HepG2 (cell line): Measurements from ENCODE around the gene MEG3. TPM values are rescaled to one million over a fixed set of nuclear protein-coding genes. Genes with fewer than 3 reads are reported as not detected.

Source experiments
- ATF7-NPFF ChIP-seq: sonication (generic); formaldehyde crosslinking; IDR thresholded peaks from 2 replicates; pipeline ENCODE4 v1.8.1; 2023; ENCODE audit warnings: mild to moderate bottlenecking, low read depth, missing genetic modification reagents, moderate library complexity
- FOXC1 ChIP-seq: sonication (generic); formaldehyde crosslinking; IDR thresholded peaks from 2 replicates; pipeline ENCODE4 v1.8.0; 2022; ENCODE audit warnings: mild to moderate bottlenecking, missing genetic modification reagents, borderline replicate concordance
- HDAC2 ChIP-seq: sonication (generic); formaldehyde crosslinking; IDR thresholded peaks from 2 replicates; pipeline ENCODE4 v1.4.0; 2020; ENCODE audit warnings: missing genetic modification reagents
- HNRNPLL ChIP-seq: fragments of 200-400 bp; formaldehyde crosslinking; IDR thresholded peaks from 2 replicates; pipeline ENCODE4 v1.6.1; 2017; ENCODE audit warnings: mild to moderate bottlenecking, low read depth, low read length; ENCODE audit not compliant: poor library complexity, severe bottlenecking
- HOXA9 ChIP-seq: sonication (generic); formaldehyde crosslinking; IDR thresholded peaks from 2 replicates; pipeline ENCODE4 v1.8.1; 2022; ENCODE audit warnings: missing genetic modification reagents, mild to moderate bottlenecking, moderate library complexity, borderline replicate concordance
- IKZF4 ChIP-seq: sonication (generic); formaldehyde crosslinking; IDR thresholded peaks from 2 replicates; pipeline ENCODE4 v1.5.1; 2020; ENCODE audit warnings: borderline replicate concordance, mild to moderate bottlenecking, low read depth, missing genetic modification reagents; ENCODE audit errors: not compliant biosample characterization
- KDM5A ChIP-seq: fragments of 200-600 bp; sonication (generic); IDR thresholded peaks from 2 replicates; pipeline ENCODE4 v1.7.0; 2018; ENCODE audit warnings: antibody characterized with exemption, mild to moderate bottlenecking, low read length, borderline replicate concordance
- MED8 ChIP-seq: sonication (generic); formaldehyde crosslinking; IDR thresholded peaks from 2 replicates; pipeline ENCODE4 v1.8.1; 2023; ENCODE audit warnings: mild to moderate bottlenecking, missing genetic modification reagents; ENCODE audit not compliant: insufficient replicate concordance
- NFYC ChIP-seq: IDR thresholded peaks from 2 replicates; pipeline ENCODE4 v1.6.1; 2016; ENCODE audit warnings: missing genetic modification reagents, missing compliant biosample characterization
- NR2C2 ChIP-seq: sonication (generic); formaldehyde crosslinking; IDR thresholded peaks from 2 replicates; pipeline ENCODE4 v1.4.0; 2020; ENCODE audit warnings: missing genetic modification reagents, mild to moderate bottlenecking, moderate library complexity, borderline replicate concordance
- PLRG1 ChIP-seq: fragments of 450-650 bp; conservative IDR thresholded peaks from 2 replicates; pipeline ENCODE4 v1.6.1; 2016
- REL ChIP-seq: sonication (generic); formaldehyde crosslinking; conservative IDR thresholded peaks from 2 replicates; pipeline ENCODE4 v1.8.0; 2022; ENCODE audit warnings: mild to moderate bottlenecking, missing genetic modification reagents, moderate library complexity
- RXRB ChIP-seq: IDR thresholded peaks from 2 replicates; pipeline ENCODE4 v1.6.1; 2016; ENCODE audit warnings: borderline replicate concordance, missing genetic modification reagents, missing compliant biosample characterization
- SP140L ChIP-seq: sonication (generic); formaldehyde crosslinking; IDR thresholded peaks from 2 replicates; pipeline ENCODE4 v1.4.0; 2020; ENCODE audit warnings: missing genetic modification reagents, borderline replicate concordance
- TP53 ChIP-seq: sonication (generic); formaldehyde crosslinking; conservative IDR thresholded peaks from 2 replicates; pipeline ENCODE4 v1.4.0; 2020; ENCODE audit warnings: missing genetic modification reagents
- TRIM24 ChIP-seq: sonication (generic); formaldehyde crosslinking; IDR thresholded peaks from 2 replicates; pipeline ENCODE4 v1.8.0; 2022; ENCODE audit warnings: mild to moderate bottlenecking, missing genetic modification reagents
- YEATS2 ChIP-seq: sonication (generic); formaldehyde crosslinking; IDR thresholded peaks from 2 replicates; pipeline ENCODE4 v1.4.0; 2020; ENCODE audit warnings: missing genetic modification reagents, borderline replicate concordance
- ZFP82 ChIP-seq: sonication (generic); formaldehyde crosslinking; IDR thresholded peaks from 2 replicates; pipeline ENCODE4 v1.5.1; 2020; ENCODE audit warnings: mild to moderate bottlenecking, missing genetic modification reagents, borderline replicate concordance
- ZNF253 ChIP-seq: sonication (generic); formaldehyde crosslinking; IDR thresholded peaks from 2 replicates; pipeline ENCODE4 v1.8.0; 2022; ENCODE audit warnings: mild to moderate bottlenecking, missing genetic modification reagents, borderline replicate concordance
- ZNF468 ChIP-seq: sonication (generic); formaldehyde crosslinking; IDR thresholded peaks from 2 replicates; pipeline ENCODE4 v1.8.0; 2022; ENCODE audit warnings: mild to moderate bottlenecking, moderate library complexity, missing genetic modification reagents
- ZNF674 ChIP-seq: sonication (generic); formaldehyde crosslinking; IDR thresholded peaks from 2 replicates; pipeline ENCODE4 v1.5.0; 2020; ENCODE audit warnings: low read depth, mild to moderate bottlenecking, missing genetic modification reagents
- polyA plus RNA-seq, 8 experiments: library from polyadenylated mRNA; depleted of rRNA in 3 of 8; stranded (reverse) in 7 of 8; unstranded in 1 of 8; fragments of >200 nt; fragmentation: Illumina TruSeq in 4 of 8; extraction: Trizol in 4 of 8; gene quantifications; 2 replicates each; pipeline versions ENCODE4 v1.2.1 to v1.2.3, GENCODE V29; 2011 to 2016; ENCODE audit warnings: low read depth in 4 of 8, missing spikeins in 1 of 8, mixed read lengths in 1 of 8; ENCODE audit not compliant: insufficient read depth in 1 of 8
- total RNA-seq, 5 experiments: library from RNA; depleted of rRNA; stranded (reverse); fragments of >200 nt; fragmentation: Illumina TruSeq; extraction: Trizol; gene quantifications; 2 replicates each; pipeline ENCODE4 v1.2.3, GENCODE V29; 2016; ENCODE audit warnings: low read depth in 1 of 5
- TF ChIP-seq, protein P1 (sequence below): sonication (generic); formaldehyde crosslinking; IDR thresholded peaks from 2 replicates; pipeline ENCODE4 v1.8.0; 2023; ENCODE audit warnings: mild to moderate bottlenecking, missing genetic modification reagents
- TF ChIP-seq, protein P2 (sequence below): IDR thresholded peaks from 2 replicates; pipeline ENCODE4 v1.6.1; 2018; ENCODE audit warnings: missing genetic modification reagents, mild to moderate bottlenecking, missing compliant biosample characterization
- TF ChIP-seq, protein P3 (sequence below): sonication (generic); formaldehyde crosslinking; IDR thresholded peaks from 2 replicates; pipeline ENCODE4 v1.5.0; 2020; ENCODE audit warnings: missing genetic modification reagents
- TF ChIP-seq, protein P4 (sequence below): sonication (generic); formaldehyde crosslinking; IDR thresholded peaks from 2 replicates; pipeline ENCODE4 v1.8.0; 2022; ENCODE audit warnings: mild to moderate bottlenecking, missing genetic modification reagents

The MEG3 gene
- total and polyA plus RNA-seq, 2 of the 13 experiments (the other 11 are each of a cell fraction or from before 2014, with no cell fraction given): 0.17 TPM; not detected in 1

DNA sequence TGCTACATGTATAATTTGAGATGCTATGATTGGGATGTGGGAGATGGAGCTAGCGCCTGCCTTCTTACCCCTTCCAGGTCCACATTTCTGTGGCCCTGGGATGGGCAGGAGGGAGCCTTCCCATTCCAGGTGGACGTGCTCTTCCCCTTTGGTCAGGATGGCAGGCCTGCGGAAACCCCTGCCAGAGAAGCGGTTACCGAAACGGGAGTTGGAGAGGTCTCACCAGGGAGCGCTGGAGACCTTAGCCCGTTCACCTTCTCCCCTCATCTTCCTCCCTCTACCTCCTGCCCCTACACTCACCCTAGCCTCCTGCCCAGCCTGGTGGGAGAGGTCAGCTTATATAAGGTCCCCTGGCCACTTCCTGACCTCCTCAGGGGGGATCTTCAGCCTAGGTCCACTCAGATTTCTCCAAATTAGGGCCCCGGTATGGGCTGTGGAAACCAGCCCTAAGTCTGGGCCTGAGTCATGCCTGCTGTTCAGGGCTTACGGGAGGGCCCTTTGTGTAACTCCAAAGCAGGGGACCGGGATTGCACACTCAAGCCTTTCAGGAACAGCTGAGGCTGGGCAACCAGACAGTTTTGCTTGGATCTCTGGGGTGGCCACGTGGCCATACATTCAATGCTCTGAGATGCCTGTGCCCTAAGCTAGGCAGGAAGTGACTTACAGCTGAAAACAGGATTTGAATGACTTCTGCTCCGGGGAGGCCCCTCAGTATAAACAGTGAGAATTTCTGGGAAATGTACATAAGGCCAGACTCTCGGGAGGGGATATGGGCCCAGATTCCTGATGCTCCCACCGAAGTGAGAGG is 10.2 kb upstream of the MEG3 start (continued):
- no peak for TF ChIP-seq ZNF468 (CRISPR knock-in tag)
- TF ChIP-seq YEATS2: no peak; the same call in 1 of the 2 replicates
- no peak for TF ChIP-seq NR2C2 (CRISPR knock-in tag)
- TF ChIP-seq HOXA9 (CRISPR knock-in tag): no peak
- no peak for TF ChIP-seq ZFP82 (CRISPR knock-in tag)
- no peak for TF ChIP-seq KDM5A
- peak; percentile 46 for TF ChIP-seq MED8
- TF ChIP-seq, protein P1, sequence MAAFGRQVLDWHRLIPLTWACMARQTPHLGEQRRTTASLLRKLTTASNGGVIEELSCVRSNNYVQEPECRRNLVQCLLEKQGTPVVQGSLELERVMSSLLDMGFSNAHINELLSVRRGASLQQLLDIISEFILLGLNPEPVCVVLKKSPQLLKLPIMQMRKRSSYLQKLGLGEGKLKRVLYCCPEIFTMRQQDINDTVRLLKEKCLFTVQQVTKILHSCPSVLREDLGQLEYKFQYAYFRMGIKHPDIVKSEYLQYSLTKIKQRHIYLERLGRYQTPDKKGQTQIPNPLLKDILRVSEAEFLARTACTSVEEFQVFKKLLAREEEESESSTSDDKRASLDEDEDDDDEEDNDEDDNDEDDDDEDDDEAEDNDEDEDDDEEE (CRISPR knock-in tag): no peak; the same call in 1 of the 2 replicates
- TF ChIP-seq HNRNPLL: no peak
- peak; percentile 39; the same call in 1 of the 2 replicates for TF ChIP-seq NFYC (CRISPR knock-in tag)
- no peak for TF ChIP-seq IKZF4 (CRISPR knock-in tag)
- no peak for TF ChIP-seq ZNF674 (CRISPR knock-in tag)
- TF ChIP-seq, protein P2, sequence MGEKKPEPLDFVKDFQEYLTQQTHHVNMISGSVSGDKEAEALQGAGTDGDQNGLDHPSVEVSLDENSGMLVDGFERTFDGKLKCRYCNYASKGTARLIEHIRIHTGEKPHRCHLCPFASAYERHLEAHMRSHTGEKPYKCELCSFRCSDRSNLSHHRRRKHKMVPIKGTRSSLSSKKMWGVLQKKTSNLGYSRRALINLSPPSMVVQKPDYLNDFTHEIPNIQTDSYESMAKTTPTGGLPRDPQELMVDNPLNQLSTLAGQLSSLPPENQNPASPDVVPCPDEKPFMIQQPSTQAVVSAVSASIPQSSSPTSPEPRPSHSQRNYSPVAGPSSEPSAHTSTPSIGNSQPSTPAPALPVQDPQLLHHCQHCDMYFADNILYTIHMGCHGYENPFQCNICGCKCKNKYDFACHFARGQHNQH (CRISPR knock-in tag): no peak; the same call in 1 of the 2 replicates
- TF ChIP-seq PLRG1: no peak
- TF ChIP-seq ATF7-NPFF (CRISPR knock-in tag): no peak
- TF ChIP-seq, protein P3, sequence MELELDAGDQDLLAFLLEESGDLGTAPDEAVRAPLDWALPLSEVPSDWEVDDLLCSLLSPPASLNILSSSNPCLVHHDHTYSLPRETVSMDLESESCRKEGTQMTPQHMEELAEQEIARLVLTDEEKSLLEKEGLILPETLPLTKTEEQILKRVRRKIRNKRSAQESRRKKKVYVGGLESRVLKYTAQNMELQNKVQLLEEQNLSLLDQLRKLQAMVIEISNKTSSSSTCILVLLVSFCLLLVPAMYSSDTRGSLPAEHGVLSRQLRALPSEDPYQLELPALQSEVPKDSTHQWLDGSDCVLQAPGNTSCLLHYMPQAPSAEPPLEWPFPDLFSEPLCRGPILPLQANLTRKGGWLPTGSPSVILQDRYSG (CRISPR knock-in tag): no peak
- TF ChIP-seq REL: no peak
- TF ChIP-seq ZNF253 (CRISPR knock-in tag): no peak
- no peak for TF ChIP-seq SP140L (CRISPR knock-in tag)
- peak; percentile 77 for TF ChIP-seq FOXC1 (CRISPR knock-in tag)
- no peak for TF ChIP-seq TP53 (CRISPR knock-in tag)
- TF ChIP-seq HDAC2: peak; percentile 82
- no peak for TF ChIP-seq TRIM24 (CRISPR knock-in tag)
- TF ChIP-seq, protein P4, sequence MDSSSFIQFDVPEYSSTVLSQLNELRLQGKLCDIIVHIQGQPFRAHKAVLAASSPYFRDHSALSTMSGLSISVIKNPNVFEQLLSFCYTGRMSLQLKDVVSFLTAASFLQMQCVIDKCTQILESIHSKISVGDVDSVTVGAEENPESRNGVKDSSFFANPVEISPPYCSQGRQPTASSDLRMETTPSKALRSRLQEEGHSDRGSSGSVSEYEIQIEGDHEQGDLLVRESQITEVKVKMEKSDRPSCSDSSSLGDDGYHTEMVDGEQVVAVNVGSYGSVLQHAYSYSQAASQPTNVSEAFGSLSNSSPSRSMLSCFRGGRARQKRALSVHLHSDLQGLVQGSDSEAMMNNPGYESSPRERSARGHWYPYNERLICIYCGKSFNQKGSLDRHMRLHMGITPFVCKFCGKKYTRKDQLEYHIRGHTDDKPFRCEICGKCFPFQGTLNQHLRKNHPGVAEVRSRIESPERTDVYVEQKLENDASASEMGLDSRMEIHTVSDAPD (CRISPR knock-in tag): no peak
- TF ChIP-seq RXRB (CRISPR knock-in tag): peak; percentile 89; the same call in 1 of the 2 replicates
